Muscle of arm (tissue), 14 donors: ENCODE results near the gene SLC39A5. TPM values are rescaled to one million over a fixed set of nuclear protein-coding genes. Genes with fewer than 3 reads are reported as not detected.
A peak's percentile ranks its signal among the peaks of the same experiment; 100 is the strongest.
"Not testable (repeated sequence)": the region's sequence is repeated elsewhere in the genome, so short reads cannot be mapped to it uniquely, and the experiment has no call there.

ENCODE experiments used
- DNase-seq: peaks from one replicate; pipeline ENCODE4 v3.0.0-alpha.2; 2013
- long read RNA-seq, 11 donors: transcript quantifications; one replicate each; lab custom pipeline, GENCODE V29; 2026
- polyA plus RNA-seq, 12 donors: library from polyadenylated mRNA; unstranded; fragments of 120-200 nt; gene quantifications; one replicate each; pipeline ENCODE4 v1.2.1, GENCODE V29; 2013; ENCODE audit not compliant: insufficient read length in 12 of 12

The SLC39A5 gene, protein sequence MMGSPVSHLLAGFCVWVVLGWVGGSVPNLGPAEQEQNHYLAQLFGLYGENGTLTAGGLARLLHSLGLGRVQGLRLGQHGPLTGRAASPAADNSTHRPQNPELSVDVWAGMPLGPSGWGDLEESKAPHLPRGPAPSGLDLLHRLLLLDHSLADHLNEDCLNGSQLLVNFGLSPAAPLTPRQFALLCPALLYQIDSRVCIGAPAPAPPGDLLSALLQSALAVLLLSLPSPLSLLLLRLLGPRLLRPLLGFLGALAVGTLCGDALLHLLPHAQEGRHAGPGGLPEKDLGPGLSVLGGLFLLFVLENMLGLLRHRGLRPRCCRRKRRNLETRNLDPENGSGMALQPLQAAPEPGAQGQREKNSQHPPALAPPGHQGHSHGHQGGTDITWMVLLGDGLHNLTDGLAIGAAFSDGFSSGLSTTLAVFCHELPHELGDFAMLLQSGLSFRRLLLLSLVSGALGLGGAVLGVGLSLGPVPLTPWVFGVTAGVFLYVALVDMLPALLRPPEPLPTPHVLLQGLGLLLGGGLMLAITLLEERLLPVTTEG
- polyA plus RNA-seq: 10 to 100 TPM in 1 of 12 donors, 1 to 10 TPM in 2, under 1 TPM in 7, not detected in 2; 0.13 to 85.4 (median 0.59) TPM
- long read RNA-seq, donor 1, transcript SLC39A5-201 (11 exons, 2,031 nt): major isoform, 27 of 303 reads
- long read RNA-seq, donor 1, partial matches to known transcripts: 250 of 303 reads
- long read RNA-seq, donor 1, other reads (novel, unspliced or antisense): 13 of 303 reads
- long read RNA-seq, donor 2: 0 reads
- long read RNA-seq, donor 3, partial matches to known transcripts: 8 of 8 reads
- long read RNA-seq, donor 3, other reads (novel, unspliced or antisense): 0 of 8 reads
- long read RNA-seq, donor 4: 0 reads
- long read RNA-seq, donor 5: 0 reads
- long read RNA-seq, donor 6: 0 reads
- long read RNA-seq, donor 7: 0 reads
- long read RNA-seq, donor 8, partial matches to known transcripts: 12 of 12 reads
- long read RNA-seq, donor 8, other reads (novel, unspliced or antisense): 0 of 12 reads
- long read RNA-seq, donor 9: 0 reads
- long read RNA-seq, donor 10: 0 reads
- long read RNA-seq, donor 11, partial matches to known transcripts: 5 of 5 reads
- long read RNA-seq, donor 11, other reads (novel, unspliced or antisense): 0 of 5 reads

DNA sequence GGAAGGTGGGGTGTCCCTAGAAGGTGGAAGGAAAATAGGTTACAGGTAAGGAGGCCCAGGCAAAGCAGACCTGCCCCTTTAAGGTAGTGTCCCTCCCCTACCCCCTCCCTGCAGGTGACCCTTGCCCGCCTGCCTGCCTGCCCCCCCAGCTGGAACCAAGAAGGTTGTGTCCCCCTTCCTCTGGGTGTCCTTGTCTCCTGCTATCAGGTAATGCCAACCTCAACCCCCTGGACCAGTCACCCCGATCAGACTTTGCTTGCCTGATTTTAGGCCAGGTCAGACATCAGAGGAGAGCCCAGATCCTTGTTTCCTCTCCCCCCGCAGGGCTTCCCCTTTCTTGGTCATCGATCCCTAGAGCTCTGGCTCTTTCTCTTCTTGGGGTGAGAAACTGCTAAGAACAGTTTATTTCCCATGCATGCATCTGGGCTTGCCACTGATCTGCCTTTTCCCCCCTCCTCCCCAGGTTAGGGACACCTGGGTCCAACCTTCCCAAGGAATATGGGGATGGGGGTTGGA, at the start of gene SLC39A5:
Gene SLC39A5, plus strand, starts transcription at position 136 of the 516 bp plus-strand sequence. CDS start 1,224 bp downstream, outside the sequence.
- no peak for DNase-seq

DNA sequence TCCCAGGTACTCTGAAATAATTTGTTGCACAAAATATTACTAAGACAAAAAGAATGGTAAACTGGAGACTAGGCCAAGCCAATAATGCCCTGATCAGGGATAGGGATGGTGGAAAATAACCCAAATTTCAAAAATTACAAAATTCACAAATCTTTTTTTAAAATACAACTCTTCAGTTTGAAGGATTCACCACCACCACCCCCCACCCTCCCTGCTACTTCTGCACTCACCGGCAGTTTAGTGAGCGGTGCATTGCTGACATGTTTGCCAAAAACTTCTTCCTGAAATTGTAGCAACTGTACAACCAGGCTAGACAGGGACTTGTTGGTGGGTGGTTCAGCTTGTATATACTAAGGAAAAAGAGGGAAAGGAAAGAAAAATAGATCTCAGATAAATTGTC, 42.9 kb upstream of the SLC39A5 start:
- DNase-seq: no peak

DNA sequence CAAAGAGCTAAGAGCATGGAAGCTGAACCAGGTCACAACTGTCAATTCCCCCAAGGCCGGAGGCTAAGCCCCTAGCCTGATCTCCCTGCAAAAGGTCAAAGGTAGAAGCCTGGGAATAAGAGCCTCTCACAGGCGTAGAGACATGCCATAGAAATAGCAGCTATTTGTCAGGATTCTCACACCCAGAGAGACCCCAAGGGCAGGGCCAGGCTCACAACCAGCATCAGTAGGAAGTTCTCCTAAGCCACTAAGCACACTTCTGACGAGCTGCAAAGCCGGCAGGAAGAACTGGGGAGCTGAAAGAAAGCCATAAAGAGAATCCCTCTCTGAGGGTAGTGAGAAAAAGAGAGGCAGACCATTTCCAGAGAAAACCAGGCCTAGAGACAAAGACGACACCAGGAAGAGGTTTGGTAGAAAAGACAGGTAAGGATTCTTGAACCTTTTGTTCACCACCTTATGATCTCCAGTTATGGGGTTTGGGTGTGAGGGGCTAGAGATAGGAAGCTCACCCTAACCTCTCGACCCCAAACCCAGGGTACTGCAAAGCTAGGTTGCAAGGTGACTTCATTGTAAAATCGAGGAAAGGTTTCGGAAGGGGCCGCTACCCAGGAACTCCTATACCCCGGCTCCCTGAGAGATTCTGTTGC, 41.6 kb upstream of the SLC39A5 start:
- DNase-seq: no peak

DNA sequence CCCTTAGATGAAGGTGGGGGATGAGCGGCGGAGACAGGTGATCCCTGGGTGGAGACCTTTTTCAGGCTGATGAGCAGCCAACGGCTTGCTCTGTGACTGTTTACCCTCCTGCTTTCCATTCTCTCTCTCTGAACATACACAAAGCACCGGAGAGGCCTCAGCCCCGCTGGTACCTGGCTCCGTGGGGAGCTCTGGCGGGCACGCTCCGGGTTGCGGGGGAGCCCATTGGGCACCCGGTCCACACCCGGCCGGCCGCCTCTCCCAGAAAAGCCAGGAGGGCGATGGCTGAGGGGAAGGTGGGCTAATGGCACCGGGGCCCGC, 41.1 kb upstream of the SLC39A5 start:
- peak; percentile 15 for DNase-seq

DNA sequence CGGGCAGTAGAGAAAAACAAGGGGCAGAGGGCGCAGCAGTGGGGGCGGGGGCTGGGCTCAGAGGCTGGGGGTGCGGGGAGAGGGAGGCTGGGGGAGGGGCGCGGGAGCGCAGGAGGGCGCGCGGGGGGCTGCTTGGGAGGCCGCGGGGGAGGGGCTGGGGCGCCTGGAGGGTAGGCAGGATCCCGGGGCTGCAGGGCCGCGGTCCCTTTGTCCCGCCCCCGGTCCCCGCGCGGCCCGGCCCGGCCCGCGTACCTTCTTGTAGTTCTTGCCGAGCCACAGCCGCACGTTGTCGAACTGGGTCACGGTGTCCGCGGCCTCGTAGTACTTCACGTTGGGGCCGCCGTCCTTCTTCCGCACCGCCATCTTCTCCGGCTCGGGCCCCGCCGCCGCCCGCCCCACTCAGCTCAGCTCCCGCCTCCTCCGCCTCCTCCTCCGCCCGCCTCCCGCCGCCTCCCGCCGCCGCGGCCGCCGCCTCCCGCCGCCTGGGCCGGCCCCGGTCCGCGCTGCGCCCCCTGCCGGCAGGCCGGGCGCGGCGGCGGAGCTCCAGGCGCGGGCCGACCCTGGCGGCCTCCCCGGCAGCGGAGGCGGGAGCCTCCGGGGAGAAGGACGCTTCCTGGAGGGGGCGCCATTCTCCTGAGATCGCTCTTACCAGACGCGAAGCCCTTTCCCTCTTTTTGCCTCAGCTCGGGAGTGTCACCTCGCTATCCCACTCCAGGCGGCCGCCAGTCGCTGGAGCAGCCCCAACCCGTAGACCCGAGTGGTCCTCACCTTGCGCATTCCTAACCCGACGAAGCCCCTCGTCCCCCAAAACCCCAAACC, 40.5 kb upstream of the SLC39A5 start, which contains the start of gene SMARCC2:
Gene SMARCC2, minus strand, starts transcription at position 385 of the 819 bp plus-strand sequence. Its CDS starts 22 bp downstream, at position 363.
- peak; percentile 88 for DNase-seq

DNA sequence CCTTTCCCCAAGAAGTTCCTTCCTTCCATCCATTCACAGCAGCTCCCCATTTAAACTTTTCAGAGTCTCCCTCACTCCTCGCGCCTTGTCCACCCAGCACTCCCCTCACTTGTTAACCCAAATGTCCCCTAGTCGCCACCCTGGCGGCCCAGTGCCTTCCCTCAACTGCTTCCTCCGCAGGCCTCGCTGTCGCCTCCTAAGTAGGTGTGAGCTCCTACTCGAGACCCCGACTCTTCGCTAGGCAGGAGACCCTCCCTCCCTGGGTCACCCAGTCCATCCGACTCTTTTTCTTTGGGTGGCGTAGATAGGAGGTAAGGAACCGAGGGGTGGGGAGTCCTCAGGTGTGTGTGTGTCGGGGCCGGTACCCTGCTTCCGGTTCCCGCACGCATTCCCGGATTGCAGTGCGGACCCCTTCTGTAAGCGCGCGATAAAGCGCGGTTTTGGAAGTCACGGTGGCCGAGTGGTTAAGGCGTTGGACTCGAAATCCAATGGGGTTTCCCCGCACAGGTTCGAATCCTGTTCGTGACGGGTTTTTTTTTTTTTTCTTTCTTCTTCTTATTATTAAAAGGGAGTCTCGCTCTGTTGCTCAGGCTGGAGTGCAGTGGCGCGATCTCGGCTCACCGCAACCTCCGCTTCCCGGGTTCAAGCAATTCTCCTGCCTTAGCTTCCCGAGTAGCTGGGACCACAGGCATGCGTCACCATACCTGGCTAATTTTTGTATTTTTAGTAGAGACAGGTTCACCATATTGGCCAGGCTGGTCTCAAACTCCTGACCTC, 39.7 kb upstream of the SLC39A5 start:
- DNase-seq: peak; percentile 95

DNA sequence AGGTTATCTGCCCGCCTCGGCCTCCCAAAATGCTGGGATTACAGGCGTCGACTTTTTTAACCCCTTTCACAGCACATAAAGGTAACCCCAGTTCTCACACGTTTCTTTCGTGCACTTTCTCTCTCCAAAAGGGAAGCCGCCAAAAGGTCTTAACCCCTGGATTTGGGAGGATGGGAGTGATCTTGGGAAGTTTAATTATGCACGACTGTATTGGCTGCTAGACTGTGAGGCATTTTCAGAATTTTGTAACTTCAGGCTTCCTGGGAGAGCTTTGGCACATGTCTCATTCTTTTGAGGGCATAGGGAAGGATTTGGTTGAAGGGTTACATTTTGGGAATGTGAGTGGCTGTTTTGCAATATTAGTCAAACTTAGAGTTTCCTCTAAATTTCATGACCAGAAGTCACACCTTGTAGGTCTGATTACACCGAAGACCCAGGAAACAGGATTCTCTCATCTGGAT, 39.1 kb upstream of the SLC39A5 start:
- no peak for DNase-seq

DNA sequence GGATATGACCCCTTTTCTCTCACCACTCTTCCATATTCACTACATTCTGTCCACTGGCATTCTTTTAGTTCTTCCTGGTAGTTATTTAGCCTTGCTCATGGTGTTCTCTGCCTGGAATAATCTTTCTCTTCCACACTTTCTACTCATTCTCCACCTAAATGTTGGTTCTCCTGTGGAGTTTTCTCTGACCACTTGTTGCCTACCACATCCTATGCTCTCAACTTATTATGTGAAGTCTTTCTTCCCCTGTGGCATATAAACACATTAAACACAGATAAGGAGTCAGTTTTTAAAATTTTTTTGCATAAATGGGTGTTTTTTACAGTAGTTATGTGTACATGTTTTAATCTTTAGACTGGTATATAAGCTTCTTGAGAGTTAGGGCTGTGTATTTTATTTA, 37.3 kb upstream of the SLC39A5 start:
- DNase-seq: no peak

DNA sequence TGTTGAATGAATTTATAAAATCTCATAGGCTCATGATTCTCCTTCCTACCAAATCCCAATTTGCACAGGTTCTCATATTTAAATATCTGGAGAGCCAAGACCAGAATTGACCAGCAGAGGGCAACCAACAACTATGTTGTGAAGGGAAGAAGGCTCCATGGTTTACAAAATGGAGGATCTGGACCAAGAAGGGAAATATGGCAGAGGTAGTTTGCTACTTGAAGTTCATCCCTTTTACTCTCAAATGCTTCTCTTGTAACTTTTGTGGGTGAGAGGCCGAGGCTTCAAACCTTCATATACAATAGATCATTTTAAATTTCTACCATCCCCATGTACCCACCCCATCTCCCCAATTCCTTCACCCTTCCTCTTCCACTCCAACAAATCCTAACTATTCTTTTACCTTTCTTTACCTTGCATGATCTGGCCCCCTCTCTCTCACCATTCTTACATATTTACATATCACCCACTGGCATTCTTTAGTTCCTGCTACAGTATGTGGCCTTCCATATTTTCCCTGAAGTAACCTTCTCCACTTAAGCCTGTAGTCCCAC, 36.7 kb upstream of the SLC39A5 start:
- peak; percentile 80 for DNase-seq

DNA sequence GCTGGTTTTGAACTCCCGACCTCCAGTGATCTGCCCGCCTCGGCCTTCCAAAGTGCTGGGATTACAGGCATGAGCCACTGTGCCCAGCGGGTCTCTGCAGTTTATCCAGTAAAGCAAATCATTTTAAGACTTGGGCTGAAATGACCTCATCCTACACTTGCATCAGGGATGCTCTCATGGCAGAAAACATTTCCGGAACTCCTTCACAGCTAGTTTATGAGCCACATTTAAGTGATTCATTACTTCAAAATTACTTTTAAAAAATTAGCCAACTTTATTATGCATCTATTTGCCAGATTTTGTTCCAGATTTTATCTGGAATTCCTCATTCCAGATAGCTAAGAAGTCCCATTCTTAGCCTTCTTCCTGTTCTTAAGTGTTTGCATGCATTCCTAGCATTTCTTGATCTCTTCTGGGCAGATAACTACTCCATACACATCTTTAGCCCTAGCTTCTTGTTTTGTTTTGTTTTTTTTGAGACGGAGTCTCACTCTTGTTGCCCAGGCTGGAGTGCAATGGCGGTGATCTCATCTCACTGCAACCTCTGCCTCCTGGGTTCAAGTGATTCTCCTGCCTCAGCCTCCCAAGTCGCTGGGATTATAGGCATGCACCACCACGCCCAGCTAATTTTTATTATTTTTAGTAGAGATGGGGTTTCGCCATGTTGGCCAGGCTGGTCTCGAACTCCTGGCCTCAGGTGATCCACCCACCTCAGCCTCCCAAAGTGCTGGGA, 32.9 kb upstream of the SLC39A5 start:
- not testable (repeated sequence) for DNase-seq

DNA sequence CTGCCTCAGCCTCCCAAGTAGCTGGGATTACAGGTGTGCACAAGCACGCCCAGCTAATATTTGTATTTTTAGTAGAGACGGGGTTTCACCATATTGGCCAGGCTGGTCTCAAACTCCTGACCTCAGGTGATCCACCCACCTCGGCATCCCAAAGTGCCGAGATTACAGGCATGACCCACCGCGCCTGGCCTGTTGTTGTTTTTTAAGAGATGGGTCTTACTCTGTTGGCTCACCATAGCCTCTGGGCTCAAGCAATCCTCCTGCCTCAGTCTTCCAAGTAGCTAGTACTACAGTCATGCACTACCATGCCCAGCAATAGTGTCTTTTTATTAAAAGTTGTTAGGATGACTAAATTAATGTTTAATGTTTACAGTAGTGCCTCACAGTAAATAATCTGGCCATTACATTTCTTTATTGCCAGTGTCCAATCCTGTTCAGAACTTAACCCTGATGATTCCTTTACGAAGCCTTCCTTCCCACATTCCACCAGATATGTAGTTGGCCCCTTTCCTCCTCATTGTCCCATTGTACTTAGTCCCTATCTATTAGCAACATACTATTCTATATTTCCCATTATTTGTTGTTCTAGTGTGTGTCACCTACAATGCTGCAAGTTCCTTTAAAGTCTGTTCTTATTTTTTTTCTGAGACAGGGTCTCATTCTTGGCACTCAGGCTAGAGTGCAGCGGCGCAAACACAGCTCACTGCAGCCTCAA, 31.8 kb upstream of the SLC39A5 start:
- no peak for DNase-seq

DNA sequence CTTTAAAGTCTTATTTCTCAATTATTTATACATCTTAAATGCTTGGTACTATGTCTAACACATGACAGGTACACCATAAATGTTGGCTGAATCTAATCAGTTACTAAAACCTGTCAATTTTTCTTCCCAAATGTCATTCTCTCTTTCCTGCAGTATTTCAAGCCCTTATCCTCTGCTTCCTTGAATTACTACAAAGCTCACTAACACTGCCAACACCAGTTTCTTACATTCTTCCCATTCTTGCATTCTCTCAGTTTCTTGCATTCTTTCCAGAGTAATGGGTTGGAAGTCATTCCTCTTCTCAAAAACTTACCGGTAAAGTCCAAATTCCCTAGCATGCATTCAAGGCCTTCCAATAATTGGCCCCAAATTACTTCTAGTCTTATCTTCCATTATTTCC, 31.0 kb upstream of the SLC39A5 start:
- DNase-seq: no peak

DNA sequence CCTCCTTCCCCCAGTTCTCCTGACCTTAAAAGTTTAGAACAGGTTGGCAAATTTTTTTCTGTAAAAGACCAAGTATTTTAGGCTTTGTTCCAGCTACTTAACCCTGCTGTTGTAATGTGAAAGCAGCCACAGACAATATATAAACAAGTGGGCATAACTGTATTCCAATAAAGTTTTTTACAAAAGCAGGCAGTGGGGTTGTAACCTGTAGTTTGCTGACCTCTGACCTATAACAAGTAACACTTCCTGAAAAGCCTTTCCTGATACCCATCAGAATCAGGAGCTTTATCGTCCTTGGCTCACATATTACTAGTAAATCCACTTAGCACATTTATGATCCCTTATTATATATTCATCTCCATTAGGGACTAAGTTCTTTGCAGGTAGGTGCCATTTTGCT, 27.5 kb upstream of the SLC39A5 start:
- no peak for DNase-seq

DNA sequence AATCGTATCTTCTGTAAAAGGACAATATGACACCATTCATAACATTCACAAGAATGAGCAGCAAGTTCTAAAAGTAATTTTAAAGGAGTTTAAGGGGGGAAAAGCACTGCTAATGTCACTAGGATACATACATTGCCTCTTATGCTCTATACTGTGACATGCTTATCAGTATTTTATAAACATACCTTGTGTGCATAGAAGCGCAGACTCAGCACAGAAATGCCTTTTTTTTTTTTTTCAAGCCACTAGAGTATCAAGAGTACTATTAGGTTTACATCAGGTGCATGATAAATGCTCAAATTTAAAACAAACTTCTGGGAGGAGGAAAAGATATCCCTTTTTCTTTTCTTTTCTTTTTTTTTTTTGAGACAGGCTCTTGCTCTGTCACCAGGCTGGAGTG, 27.0 kb upstream of the SLC39A5 start:
- DNase-seq: no peak

DNA sequence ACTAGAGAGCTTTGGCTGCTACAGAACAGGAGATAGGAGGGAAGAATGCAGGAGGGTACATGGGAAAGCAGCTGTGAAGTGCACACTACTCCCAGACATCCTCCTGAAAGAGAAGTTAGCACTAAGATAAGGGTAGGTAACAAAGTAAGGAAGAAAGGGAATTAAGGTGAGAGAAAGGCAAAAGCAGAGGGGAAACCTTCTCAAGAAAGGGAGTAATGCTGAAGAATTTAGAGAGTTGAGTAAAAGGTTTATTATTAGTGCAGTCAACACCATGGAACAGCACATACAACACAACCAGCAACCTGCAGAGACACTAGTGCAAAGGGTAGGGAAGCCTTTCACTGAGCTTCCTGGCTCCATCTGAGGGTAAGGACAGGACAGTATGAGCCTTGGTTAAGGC, 25.6 kb upstream of the SLC39A5 start:
- DNase-seq: no peak

DNA sequence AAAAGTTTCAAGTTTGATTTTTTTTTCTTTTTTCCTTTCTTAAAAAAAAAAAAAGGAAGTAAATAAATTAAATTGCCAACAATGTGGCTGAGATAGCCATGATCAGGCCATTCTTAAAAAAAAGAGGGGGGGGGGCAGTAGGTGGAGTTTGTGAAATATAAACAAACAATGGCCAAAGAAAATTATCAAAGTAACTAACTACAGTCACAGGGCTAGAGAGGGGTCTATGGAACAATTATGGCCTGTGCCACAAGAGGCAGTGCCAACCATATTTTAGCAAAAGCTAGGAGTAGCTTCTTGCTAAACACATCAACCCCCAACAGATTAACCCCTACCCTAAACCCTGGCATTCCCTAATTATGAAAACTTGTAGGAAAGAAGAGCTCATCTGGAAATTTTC, 24.4 kb upstream of the SLC39A5 start:
- no peak for DNase-seq

DNA sequence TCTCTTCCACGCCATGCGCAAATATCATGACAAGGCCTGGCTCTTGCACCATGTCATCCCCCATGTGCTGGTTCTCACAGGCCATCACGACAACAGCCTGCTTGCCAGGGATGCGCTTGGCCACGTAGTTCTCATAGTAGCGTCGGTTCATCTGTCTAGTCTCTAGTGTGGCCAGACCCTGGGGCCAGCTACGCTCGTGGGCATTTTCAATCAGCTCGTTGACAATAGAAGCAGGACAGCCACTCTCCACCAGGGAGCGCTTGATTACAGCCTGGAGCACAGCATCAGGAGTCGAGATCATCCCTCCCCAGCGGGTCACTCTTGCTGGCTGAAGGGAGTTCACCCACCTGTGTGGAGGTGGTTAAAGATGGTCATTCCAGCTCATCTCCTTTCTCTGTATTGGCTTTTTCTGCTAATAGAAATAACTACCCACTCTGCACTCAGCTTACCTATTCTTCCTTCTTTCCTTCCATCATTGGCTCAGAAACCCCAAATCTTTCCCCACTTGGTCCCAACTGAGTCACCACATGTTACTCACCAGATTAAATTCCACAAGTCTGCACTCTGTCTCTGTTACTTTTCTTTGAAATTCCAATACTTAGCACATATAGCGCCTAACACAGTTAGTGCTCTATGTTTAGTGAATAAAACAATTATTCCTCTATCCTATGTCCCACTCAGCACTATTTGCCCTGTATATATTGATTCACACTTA, 23.2 kb upstream of the SLC39A5 start:
- no peak for DNase-seq
